OCI-M2 (cell line): ENCODE measurements around the gene ETV6.

ENCODE experiments used
- DNase-seq: peaks from one replicate; lab custom pipeline; 2025; ENCODE audit not compliant: unreplicated experiment; lab: John Stamatoyannopoulos, UW

Gene ETV6

GRCh38 chr12:11716794-11717518 lies 67.5 kb downstream of the ETV6 start:
- no peak for DNase-seq

- no peak for DNase-seq
Measured at GRCh38 chr12:11717519-11717961, 68.1 kb downstream of the ETV6 start.

GRCh38 chr12:11718105-11718504 lies 68.6 kb downstream of the ETV6 start:
- no peak for DNase-seq

GRCh38 chr12:11718768-11719253 lies 69.3 kb downstream of the ETV6 start:
- no peak for DNase-seq

GRCh38 chr12:11719678-11720099 lies 70.2 kb downstream of the ETV6 start:
- no peak for DNase-seq

GRCh38 chr12:11722071-11722470 lies 72.6 kb downstream of the ETV6 start:
- no peak for DNase-seq

- no peak for DNase-seq
Measured at GRCh38 chr12:11722578-11723138, 73.2 kb downstream of the ETV6 start.

- DNase-seq: no peak
Measured at GRCh38 chr12:11723993-11724392, 74.5 kb downstream of the ETV6 start.

- DNase-seq: no peak
Measured at GRCh38 chr12:11724888-11725311, 75.4 kb downstream of the ETV6 start.

- no peak for DNase-seq
Measured at GRCh38 chr12:11725686-11726085, 76.2 kb downstream of the ETV6 start.

GRCh38 chr12:11726659-11727058 lies 77.2 kb downstream of the ETV6 start:
- no peak for DNase-seq

GRCh38 chr12:11727133-11727664 lies 77.7 kb downstream of the ETV6 start:
- no peak for DNase-seq

- DNase-seq: no peak
Measured at GRCh38 chr12:11728154-11728755, 78.8 kb downstream of the ETV6 start.

GRCh38 chr12:11729008-11729407 lies 79.5 kb downstream of the ETV6 start:
- DNase-seq: no peak

GRCh38 chr12:11729439-11730150 lies 80.1 kb downstream of the ETV6 start:
- DNase-seq: no peak

- DNase-seq: no peak
Measured at GRCh38 chr12:11730299-11731041, 81.0 kb downstream of the ETV6 start.

GRCh38 chr12:11731042-11731357 lies 81.5 kb downstream of the ETV6 start:
- no peak for DNase-seq

- no peak for DNase-seq
Measured at GRCh38 chr12:11731455-11731854, 82.0 kb downstream of the ETV6 start.

- DNase-seq: no peak
Measured at GRCh38 chr12:11732023-11732422, 82.5 kb downstream of the ETV6 start.

GRCh38 chr12:11732715-11733114 lies 83.2 kb downstream of the ETV6 start:
- no peak for DNase-seq
